GM21723 (cell line): Measurements from ENCODE around the gene TRIO.

Experiments used
- ATAC-seq: cut with Tn5 transposase; IDR thresholded peaks from one replicate; pipeline ENCODE4 v1.9.1; 2021; ENCODE audit warnings: mild to moderate bottlenecking, moderate library complexity; ENCODE audit not compliant: unreplicated experiment

TRIO gene

DNA sequence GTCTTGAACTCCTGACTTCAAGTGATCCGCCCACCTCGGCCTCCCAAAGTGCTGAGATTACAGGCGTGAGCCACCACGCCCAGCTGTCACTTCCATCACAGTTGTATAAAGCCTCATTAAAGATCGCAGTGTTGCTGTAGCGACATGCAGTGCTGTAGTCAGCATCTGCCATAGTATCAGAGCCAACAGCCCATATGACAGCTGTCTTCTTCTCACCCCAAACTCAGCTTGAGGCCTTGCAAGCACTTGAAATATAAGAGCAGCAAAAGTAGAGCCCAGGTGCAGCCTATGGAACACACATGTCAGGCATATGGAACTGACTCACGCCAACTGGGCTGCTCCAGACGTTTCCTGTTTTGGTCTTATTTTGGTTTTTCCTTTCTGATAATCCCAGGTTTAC lies 167.8 kb downstream of the TRIO start:
- ATAC-seq, result no peak

GRCh38 chr5:14313986-14314690 lies 171.0 kb downstream of the TRIO start:
- ATAC-seq, result no peak

- no peak for ATAC-seq
Measured at GRCh38 chr5:14316471-14316870, 173.3 kb downstream of the TRIO start.

DNA sequence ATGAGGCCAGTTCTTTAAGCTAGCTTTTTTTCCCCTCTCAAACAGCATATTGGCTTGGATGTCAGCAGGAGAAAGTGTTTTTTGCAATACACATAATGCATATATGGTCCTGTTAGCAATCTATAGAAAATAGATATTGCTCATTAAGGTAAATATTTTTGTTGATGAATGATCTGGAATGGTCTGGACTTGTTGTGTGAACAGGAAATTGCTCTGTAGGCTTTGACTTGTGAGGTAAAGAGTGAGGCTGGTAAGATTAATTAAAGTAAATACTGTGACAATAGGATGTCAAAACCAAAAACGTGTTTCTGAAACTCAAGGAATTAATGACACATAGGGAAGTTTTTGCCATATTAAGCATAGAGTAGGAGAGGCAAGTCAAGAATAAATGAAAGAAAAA lies 176.0 kb downstream of the TRIO start:
- no peak for ATAC-seq

DNA sequence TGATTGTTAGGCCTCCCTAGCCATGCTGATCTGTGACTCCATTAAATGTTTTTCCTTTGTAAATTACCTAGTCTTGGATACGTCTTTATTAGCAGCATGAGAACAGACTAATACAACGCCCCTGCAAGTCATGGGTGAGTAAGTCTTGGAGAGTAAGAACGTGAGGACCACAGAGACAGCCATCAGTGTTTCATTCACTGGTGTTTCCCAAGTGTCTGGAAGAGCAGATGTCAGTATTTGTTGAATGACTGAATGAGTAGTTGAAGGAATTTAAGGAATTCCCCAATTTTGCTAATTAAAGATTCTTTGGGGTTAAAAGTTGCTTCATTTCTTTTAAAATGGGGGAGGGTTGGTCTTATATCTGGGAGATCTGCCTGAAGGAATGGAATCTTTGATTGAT lies 178.8 kb downstream of the TRIO start:
- no peak for ATAC-seq

DNA sequence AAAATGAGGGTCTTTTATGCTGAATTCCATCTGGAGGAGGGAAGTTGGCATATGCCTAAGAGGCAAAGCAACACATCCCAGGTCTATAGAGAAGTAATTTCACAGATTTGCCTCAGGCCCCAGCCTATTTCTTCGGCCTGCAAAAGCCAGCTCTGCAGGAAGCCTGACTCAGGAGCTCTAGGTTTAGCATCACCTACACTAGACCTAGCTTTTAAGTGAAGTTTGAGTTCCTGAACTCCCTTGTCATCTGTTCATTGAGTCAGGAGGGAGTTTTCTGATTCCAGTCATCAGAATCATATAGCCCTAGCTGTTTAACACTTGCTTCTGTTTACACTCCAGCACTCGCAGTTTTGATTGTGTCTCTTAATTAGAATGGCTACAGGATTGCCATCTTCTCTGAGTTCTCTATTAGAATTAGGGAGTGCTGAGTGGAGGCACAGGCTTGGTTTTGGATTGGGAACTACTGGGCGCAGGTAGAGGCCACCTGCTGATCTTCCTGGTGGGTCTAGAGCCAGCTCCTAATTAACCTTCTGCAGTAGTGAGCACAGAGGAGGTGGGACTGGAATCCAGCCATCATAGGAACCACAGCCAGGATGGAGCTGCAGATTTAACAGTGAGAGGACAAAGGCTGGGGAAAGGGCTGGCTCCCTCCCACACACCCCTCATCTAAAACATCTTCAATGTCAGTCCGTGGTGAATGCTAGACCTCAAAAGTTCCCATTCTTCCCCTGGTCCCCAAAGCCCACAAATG lies 179.5 kb downstream of the TRIO start:
- no peak for ATAC-seq

DNA sequence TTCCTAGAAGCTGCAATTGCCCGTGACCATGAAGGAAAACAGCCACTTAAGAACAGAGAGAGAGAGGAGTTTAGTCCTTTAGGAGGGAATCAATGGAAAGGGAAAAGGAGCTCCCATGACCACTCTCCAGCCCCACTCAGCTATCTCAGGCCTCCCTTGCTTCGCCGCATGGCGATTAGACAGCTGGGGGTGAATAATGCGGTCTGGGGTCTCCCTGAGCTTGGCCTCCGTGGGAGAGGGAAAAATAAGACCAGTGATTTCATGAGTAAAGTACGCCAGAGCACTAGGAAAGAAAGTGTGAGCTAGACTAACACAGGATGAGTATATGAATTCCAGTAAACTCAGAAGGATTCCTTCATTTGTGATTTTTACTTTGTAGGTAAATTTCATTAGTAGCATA lies 180.3 kb downstream of the TRIO start:
- ATAC-seq, result no peak

DNA sequence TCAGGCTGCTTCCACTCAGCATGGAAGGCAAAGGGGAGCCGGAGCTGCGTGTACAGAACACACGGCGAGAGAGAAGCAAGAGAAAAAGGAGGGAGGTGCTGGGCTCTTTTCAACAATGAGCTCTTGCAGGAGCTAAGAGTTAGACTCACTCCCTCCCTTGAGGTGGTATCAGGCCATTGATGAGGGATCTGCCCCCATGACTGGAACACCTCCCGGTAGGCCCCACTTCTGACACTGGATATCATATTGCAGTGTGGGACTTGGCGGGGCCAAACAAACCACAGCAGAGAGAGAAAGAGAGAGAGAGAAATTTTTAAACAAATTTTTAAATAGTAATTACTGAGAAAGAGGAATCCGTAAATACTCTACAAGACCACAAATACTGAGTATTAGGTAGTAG lies 182.2 kb downstream of the TRIO start:
- ATAC-seq, result no peak

DNA sequence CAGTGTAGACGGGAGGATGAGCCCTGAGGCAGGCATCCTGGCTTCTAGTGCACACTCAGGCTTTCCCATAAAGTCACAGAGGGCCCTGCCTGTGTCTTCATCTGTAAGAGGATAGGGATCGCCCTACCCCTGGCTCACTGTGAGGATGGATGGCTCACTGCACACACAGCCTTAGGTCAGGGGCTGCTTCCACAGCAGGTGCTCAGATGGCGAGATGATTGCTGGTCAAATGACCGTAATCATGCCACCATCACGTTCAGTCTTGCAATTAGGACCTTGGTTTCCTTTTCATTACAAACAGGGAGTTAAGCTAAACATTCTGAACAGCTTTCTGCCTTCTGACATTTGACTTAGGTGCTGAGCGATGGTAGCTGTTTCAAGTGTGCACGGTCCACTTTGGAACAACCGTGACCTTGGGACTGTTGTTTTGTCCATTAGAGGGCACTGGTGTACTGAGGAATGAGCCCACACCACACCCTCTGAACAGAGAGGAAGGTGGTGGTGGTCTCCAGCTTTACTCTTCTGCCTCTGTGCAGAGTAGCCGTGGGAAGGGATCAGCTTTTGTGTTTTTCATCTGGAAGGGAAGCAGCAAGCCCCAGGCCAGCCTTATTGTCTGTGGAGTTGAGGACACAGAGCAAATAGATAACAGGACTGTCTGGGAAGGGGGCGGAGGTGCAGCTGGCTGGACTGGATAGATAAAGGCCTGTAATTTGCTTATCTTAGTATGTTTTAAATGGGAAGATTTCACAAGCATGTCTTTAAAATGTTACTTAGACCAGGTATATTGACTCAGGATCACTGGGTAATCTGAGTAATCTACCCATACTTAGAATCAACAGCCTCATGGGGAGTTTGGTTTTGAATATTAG lies 183.1 kb downstream of the TRIO start:
- ATAC-seq, result no peak

DNA sequence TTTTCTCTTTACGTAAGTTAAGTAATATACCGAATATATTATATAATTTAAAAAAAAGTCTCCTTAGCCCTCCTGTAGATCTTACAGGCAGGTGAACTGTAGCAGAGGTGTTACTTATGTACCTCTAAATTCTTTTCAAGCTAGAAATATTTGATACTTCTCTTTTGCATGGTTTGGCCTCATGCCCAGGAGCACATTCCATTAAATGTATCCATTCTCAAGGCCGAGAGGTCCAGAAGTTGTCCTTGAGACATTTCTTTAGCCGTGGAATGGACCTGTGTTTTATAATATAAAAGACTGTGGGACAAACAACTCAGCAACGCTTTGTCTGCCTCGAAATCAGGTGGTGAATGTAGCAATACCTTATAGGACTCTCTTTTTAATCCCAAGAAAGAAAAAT lies 184.5 kb downstream of the TRIO start:
- ATAC-seq, result no peak

GRCh38 chr5:14328144-14328543 lies 185.0 kb downstream of the TRIO start:
- no peak for ATAC-seq

DNA sequence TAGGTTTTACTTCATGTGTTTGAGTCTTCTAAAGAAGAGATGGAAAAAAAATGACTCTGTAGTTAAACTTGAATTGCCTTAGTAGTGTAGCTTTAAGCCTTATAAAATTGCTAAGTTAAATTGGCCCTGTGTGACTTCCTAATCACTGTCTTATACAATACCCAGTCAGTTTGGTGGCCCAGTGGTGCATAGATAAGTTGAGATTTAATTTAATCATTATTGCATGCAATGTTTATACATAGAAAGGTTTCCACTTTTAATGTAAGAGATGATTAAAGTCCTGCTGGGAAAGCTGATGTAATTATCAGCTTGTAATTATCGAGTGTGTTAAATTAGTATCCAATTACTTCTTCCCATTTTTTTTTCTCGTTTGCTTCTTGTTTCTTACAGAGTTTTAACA lies 187.1 kb downstream of the TRIO start:
- no peak for ATAC-seq

DNA sequence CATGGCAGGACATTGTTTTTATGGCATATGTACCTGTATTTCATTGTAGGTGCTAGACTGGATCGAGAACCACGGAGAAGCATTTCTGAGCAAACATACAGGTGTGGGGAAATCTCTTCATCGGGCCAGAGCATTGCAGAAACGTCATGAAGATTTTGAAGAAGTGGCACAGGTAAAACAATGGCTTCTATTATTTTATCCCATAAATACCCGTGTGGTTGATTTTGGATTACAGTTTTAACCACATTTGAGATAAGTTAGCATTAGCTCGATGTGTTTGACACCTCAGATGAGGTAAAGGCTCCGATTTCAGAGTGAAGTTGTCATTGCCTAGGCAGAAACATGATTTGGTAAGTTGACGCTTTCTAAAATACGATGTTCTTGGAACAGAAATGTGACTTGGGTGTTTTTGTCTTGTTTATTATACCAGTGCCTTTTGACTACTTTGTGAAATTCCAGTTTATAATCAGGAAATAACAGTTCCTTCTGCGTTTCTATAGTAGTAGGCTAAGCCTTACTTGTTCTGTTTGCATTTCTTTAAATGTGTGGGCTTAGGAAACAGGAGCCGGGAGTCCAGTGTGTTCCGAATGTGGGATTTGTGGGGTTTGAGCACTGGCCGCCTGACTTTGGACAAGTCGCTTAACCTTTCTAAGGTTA lies 187.7 kb downstream of the TRIO start:
- ATAC-seq, result no peak

DNA sequence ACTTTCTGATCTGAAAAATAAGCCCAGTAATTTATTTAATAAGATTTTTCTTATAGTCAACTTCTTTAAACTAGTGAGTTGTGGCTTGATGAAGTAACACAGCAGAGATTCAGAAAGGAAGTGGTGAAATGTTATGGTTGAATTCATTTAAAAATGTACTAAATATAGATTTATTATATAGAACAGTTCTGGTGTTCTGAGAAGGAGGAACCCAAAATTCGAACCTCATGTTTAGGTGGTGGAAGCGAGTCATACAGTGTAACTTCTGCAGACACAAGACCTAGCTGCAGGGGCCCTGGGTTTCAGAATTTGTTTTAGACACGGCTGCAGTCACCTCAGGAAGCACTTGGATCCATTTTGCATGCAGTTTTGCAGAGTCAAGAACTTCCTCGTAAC lies 188.2 kb downstream of the TRIO start:
- ATAC-seq, result peak; percentile 78

DNA sequence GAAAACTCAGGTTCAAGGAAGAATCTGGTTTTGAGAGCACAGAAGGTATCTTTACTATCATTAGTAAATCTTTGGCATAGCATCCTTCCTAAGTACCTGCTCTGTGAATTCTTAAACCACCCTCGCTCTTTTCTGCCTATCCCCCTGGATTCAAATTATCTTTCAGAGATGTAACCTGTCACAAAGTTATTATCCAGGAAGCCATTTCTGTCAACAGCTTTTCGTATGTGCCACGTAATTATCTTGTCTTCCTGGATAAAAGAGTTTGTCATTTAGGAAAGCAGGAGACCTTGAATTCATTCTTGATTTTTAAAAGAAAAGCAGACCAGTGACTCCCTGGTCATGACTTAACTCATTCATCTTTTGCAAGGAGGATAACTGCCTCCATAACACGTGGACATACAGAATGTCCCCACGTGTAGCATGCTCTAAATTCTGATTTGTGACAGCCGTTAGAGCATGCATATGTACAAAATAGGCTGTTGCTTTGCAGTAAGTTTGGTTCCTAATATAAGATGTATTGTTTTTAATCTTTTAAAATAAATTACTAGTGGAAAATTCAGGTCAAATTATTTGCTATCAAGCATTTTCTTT lies 189.0 kb downstream of the TRIO start:
- ATAC-seq, result no peak

GRCh38 chr5:14332746-14333145 lies 189.6 kb downstream of the TRIO start:
- ATAC-seq, result no peak

DNA sequence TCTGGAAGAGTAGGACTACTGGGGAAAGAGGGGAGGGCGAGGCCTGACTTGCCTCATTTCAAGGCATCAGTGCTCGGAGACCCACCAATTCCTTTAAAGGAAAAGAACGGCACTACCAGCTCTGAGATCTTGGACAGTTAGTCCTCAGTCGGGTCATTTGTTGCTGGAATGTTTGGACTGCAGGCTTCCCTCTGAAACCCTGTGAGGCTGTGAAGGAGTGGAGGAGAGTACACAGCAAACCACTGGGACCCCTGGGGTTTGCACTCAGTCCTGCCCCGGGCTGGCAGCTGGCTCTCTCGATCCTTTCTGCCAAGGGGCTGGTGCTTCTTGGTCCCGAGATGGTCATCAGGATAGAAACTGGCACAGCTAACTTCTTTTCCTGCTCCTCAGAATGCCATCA lies 194.5 kb downstream of the TRIO start:
- ATAC-seq, result no peak

DNA sequence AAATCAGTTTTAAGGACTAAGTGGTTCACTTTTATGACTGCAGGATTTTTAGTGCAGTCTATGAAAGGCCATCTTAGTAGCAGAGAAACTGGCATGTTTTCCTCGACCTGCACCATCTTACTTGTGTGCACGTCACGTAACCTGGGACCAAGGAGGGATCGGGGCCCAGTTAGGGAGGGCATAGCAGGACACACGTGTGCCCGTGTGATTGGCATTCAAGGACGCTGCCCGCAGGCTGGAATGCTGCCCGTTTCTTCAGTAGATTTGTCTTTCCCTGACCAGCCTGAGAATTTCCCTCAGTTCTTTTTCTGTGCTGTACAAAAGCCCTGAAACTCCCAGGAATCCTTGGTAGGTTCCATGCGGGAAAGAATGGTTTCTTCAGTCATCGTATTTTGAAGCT lies 196.3 kb downstream of the TRIO start:
- ATAC-seq, result no peak

GRCh38 chr5:14341571-14342230 lies 198.6 kb downstream of the TRIO start:
- peak; percentile 22 for ATAC-seq

- peak; percentile 97 for ATAC-seq
Measured at GRCh38 chr5:14342306-14342705, 199.2 kb downstream of the TRIO start.
